Measurements from ENCODE around the gene LIN52.
A peak's percentile ranks its signal among the peaks of the same experiment; 100 is the strongest.
"Not testable (repeated sequence)": the region's sequence is repeated elsewhere in the genome, so short reads cannot be mapped to it uniquely, and the experiment has no call there.

The LIN52 gene

GRCh38 chr14:74111395-74112216 lies 26.9 kb downstream of the LIN52 start:
- peak; percentile 48 for DNase-seq

- not testable (repeated sequence) for DNase-seq
These were observed 40.7 kb downstream of the LIN52 start for GRCh38 chr14:74125487-74125886.

GRCh38 chr14:74126315-74127013 lies 41.7 kb downstream of the LIN52 start:
- no peak for DNase-seq

- no peak for DNase-seq
These were observed 42.9 kb downstream of the LIN52 start for GRCh38 chr14:74127634-74128033.

- DNase-seq: no peak
These were observed 49.2 kb downstream of the LIN52 start for GRCh38 chr14:74133833-74134481.

GRCh38 chr14:74134484-74134883 lies 49.7 kb downstream of the LIN52 start:
- DNase-seq: no peak

- no peak for DNase-seq
These were observed 50.7 kb downstream of the LIN52 start for GRCh38 chr14:74135426-74135825.

- DNase-seq: peak; percentile 94
These were observed 55.7 kb downstream of the LIN52 start for GRCh38 chr14:74140374-74140850.

GRCh38 chr14:74141703-74142102 lies 56.9 kb downstream of the LIN52 start:
- no peak for DNase-seq

GRCh38 chr14:74142523-74142922 lies 57.8 kb downstream of the LIN52 start:
- no peak for DNase-seq

GRCh38 chr14:74144789-74145188 lies 60.0 kb downstream of the LIN52 start:
- no peak for DNase-seq

- no peak for DNase-seq
These were observed 62.8 kb downstream of the LIN52 start for GRCh38 chr14:74147571-74147970.

GRCh38 chr14:74148705-74149104 lies 63.9 kb downstream of the LIN52 start:
- DNase-seq: no peak

- no peak for DNase-seq
These were observed 70.5 kb downstream of the LIN52 start for GRCh38 chr14:74155287-74155686.

GRCh38 chr14:74155749-74156148 lies 71.0 kb downstream of the LIN52 start:
- no peak for DNase-seq

- no peak for DNase-seq
These were observed 76.0 kb downstream of the LIN52 start for GRCh38 chr14:74160763-74161162.

GRCh38 chr14:74161526-74162158 lies 76.9 kb downstream of the LIN52 start:
- no peak for DNase-seq

- DNase-seq: no peak
These were observed 85.2 kb downstream of the LIN52 start for GRCh38 chr14:74169906-74170305.

GRCh38 chr14:74176400-74176793 lies 91.6 kb downstream of the LIN52 start:
- no peak for DNase-seq

- DNase-seq: no peak
These were observed 95.1 kb downstream of the LIN52 start for GRCh38 chr14:74179856-74180255.

- DNase-seq: no peak
These were observed 106.3 kb downstream of the LIN52 start for GRCh38 chr14:74190927-74191575.

- no peak for DNase-seq
These were observed 109.9 kb downstream of the LIN52 start for GRCh38 chr14:74194506-74195274.
